SHP77 treated with DMSO at 0.1 percent for 48 hours (cell line): Measurements from ENCODE around the gene ZNF433.

Source experiments
- DNase-seq: peaks from one replicate; lab custom pipeline; 2025; lab: John Stamatoyannopoulos, UW

The ZNF433 gene

GRCh38 chr19:11989112-11989456, 46.4 kb downstream of the ZNF433 start:
- DNase-seq: no peak

GRCh38 chr19:11987405-11988281, 47.8 kb downstream of the ZNF433 start:
- peak; percentile 77 for DNase-seq

GRCh38 chr19:11986754-11987153, 48.7 kb downstream of the ZNF433 start:
- no peak for DNase-seq

GRCh38 chr19:11984986-11985385, 50.5 kb downstream of the ZNF433 start:
- DNase-seq: peak; percentile 7

GRCh38 chr19:11982526-11982925, 53.0 kb downstream of the ZNF433 start:
- no peak for DNase-seq

GRCh38 chr19:11979527-11979926, 56.0 kb downstream of the ZNF433 start:
- DNase-seq: no peak

- DNase-seq: no peak
Observed at GRCh38 chr19:11978492-11979100, 56.9 kb downstream of the ZNF433 start.

- DNase-seq: no peak
Observed at GRCh38 chr19:11973019-11973810, 62.3 kb downstream of the ZNF433 start.

- DNase-seq: no peak
Observed at GRCh38 chr19:11971041-11971440, 64.4 kb downstream of the ZNF433 start.

- DNase-seq: no peak
Observed at GRCh38 chr19:11970174-11970573, 65.3 kb downstream of the ZNF433 start.

- peak; percentile 89 for DNase-seq
Observed at GRCh38 chr19:11964858-11965645, 70.4 kb downstream of the ZNF433 start, which contains the start of gene ZNF763. TSS of gene ZNF763 (plus strand) at chr19:11965040. CDS start at chr19:11965209, 169 bp downstream.
